ENCODE results near the gene BTN1A1. TPM values are rescaled to one million over a fixed set of nuclear protein-coding genes. Genes with fewer than 3 reads are reported as not detected.

BTN1A1 gene
- total RNA-seq, 1 donor from 2014 or later = not detected

DNA sequence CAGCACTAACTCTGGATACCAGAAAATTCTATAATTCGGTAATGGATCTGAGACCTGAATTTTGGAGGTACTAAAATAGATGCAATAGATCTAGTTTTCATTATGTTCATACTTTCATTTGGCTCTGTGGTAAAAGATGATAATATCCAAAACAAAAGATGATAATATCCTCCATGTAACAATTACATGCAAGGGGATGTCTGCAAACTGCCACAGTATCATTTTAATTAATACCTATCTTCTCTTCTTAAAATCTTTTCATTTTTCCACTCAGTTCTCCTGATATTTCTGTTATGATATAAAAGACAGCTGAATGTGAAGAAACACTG lies 26.7 kb upstream of the BTN1A1 start:
- Mint-ChIP-seq H3K27me3 (ENCODE audit: low read depth) (no peaks in the 10 kb centered on the region), H3K4me3 (peak overlapping the region; percentile 86), H3K36me3 (ENCODE audit: low read depth) (peaks cover 20% of the 10 kb centered on the region), H3K9me3 (no peaks in the 10 kb centered on the region), H3K27ac (ENCODE audit: unreplicated experiment) (peak overlapping the region; percentile 93), H3K4me1 (peaks cover 33% of the 10 kb centered on the region)
- TF ChIP-seq, protein P1, sequence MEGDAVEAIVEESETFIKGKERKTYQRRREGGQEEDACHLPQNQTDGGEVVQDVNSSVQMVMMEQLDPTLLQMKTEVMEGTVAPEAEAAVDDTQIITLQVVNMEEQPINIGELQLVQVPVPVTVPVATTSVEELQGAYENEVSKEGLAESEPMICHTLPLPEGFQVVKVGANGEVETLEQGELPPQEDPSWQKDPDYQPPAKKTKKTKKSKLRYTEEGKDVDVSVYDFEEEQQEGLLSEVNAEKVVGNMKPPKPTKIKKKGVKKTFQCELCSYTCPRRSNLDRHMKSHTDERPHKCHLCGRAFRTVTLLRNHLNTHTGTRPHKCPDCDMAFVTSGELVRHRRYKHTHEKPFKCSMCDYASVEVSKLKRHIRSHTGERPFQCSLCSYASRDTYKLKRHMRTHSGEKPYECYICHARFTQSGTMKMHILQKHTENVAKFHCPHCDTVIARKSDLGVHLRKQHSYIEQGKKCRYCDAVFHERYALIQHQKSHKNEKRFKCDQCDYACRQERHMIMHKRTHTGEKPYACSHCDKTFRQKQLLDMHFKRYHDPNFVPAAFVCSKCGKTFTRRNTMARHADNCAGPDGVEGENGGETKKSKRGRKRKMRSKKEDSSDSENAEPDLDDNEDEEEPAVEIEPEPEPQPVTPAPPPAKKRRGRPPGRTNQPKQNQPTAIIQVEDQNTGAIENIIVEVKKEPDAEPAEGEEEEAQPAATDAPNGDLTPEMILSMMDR (conservative IDR thresholded peaks at IDR 0.05) = no peak
- no peak for DNase-seq (ENCODE audit: low read depth, low spot score)

DNA sequence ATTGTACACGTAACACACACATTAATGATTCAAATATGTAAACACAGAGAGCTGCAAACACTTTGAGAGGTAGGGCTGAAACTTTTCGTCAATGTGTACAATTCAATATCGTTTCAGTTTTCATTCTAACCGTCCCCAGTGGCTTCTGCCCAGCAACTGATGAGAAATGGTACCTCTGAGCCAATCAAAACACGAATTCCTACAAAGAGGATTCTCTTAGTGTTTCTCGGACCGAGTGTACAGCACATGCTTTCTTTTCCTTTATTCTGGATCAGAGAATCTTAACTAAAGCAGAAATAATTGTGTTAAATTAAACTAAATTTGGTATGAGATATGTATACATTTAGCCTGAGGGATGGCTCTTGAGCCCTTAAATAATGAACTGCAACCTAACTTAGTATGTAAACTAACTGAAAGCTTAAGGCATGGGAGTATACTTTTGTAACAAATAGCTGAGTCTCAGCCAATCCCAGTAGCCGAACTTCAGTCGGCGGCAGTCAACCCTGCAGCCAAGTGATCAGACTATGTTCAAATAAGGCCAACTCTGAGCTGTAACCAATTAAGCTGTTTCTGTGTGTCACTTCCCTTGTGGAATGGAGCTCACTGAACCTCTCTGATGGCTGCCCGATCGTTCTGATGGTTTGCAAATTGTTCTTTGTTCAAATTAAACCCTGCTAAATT lies 26.2 kb upstream of the BTN1A1 start:
- H3K27ac Mint-ChIP-seq (ENCODE audit: unreplicated experiment) = peak overlapping the region; percentile 99

DNA sequence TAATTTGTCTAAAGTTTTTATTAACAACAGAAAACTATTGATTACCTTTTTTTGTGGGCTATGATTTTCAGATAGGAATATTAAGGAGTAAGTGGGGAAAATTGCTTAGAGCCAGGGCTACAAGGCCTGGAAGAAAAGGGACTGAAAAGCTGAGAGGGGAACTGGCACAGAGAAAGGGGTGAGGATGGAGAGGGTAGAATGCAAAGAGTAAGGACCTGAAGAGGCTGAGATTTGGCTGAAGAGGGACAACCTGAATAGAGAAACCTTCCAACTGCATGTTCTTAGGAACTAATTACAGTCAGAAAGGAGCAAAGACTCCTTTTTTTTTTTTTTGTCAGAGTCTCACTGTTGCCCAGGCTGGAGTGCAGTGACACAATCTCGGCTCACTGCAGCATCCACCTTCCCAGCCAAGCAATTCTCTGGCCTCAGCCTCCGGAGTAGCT lies 25.6 kb upstream of the BTN1A1 start:
- Mint-ChIP-seq H3K27ac (ENCODE audit: unreplicated experiment) (peak overlapping the region; percentile 99), H3K27me3 (ENCODE audit: low read depth) (no peaks in the 10 kb centered on the region), H3K9me3 (peaks cover 2% of the 10 kb centered on the region), H3K4me3 (peak overlapping the region; percentile 86), H3K36me3 (ENCODE audit: low read depth) (peaks cover 13% of the 10 kb centered on the region), H3K4me1 (peaks cover 33% of the 10 kb centered on the region)
- TF ChIP-seq, protein P1 (conservative IDR thresholded peaks at IDR 0.05) = no peak
- no peak for DNase-seq (ENCODE audit: low read depth, low spot score)

More for the DNA sequence above, 26.2 kb upstream of the BTN1A1 start:
- Mint-ChIP-seq H3K9me3 (no peaks in the 10 kb centered on the region), H3K4me3 (peak overlapping the region; percentile 86), H3K27me3 (ENCODE audit: low read depth) (no peaks in the 10 kb centered on the region), H3K36me3 (ENCODE audit: low read depth) (peaks cover 15% of the 10 kb centered on the region), H3K4me1 (peaks cover 33% of the 10 kb centered on the region)
- DNase-seq (ENCODE audit: low read depth, low spot score) = peak; percentile 48
- TF ChIP-seq, protein P1 (conservative IDR thresholded peaks at IDR 0.05) = no peak

DNA sequence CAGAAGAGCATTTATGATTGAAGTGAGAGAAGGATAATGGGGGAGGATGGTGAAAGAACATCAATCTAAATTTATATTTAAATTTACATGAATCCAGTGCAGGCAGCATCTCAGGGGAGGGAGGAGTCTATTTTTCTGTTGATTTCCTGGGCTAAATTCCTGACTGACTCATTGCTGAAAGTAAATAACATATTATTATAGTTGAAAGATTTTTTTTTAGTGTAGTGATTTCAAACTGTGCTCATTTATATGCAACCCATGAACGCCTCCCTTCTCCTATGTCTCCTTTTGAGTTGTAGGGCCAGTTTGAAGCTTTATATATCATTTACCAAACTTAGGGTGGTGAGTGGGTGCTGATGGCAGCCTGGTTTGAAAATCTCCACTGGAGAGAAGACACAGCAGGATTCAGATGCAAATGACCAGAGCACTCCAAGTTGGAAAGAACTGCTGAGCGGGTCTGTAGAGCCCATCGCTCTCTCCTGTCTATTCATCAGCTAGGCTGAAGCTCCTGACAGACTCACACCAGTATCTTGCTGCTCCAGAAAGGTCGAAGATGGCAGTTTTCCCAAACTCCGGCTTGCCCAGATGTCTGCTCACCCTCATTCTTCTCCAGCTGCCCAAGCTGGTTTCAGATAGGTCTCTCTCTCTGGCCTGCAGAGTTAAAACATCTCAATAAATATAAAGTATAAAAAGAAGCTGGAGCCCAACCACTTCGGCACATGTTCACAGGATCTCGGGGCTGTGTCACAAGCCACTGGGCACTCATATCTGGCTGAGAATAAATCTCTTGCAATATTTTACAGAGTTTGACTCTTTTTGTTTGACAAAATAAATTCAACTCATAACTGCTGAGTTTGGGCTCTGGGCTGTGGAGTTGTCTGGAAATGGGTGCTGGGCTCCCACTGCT lies 24.0 kb upstream of the BTN1A1 start:
- peaks cover 33% of the 10 kb centered on the region for H3K4me1 Mint-ChIP-seq
- no peak for DNase-seq (ENCODE audit: low read depth, low spot score)
- no peaks in the 10 kb centered on the region for H3K27me3 Mint-ChIP-seq (ENCODE audit: low read depth)
- peaks cover 13% of the 10 kb centered on the region for H3K36me3 Mint-ChIP-seq (ENCODE audit: low read depth)
- H3K27ac Mint-ChIP-seq (ENCODE audit: unreplicated experiment) = no peak overlapping the region
- no peak overlapping the region for H3K4me3 Mint-ChIP-seq
- H3K9me3 Mint-ChIP-seq = peaks cover 2% of the 10 kb centered on the region
- TF ChIP-seq, protein P1 (conservative IDR thresholded peaks at IDR 0.05) = no peak

DNA sequence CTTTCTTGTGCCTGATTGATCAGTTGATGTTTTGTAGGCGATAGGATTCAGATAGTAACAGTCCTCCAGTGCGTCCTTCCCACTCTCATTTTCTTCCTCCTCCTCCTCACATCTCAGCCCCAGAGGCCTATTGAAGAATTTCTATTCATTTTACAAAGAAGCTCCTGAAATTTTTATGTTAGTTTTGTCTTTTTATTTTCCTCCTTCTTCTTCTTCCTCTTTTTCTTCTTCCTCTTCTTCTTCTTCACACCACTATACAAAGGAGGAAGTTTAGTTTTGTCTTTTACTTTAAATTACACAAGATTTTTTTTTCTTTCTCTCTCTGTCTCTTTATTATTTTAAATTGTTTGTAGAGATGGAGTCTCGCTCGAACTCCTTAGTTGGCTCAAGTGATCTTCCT lies 23.2 kb upstream of the BTN1A1 start:
- H3K4me1 Mint-ChIP-seq = peaks cover 33% of the 10 kb centered on the region
- H3K27ac Mint-ChIP-seq (ENCODE audit: unreplicated experiment) = no peak overlapping the region
- DNase-seq (ENCODE audit: low read depth, low spot score) = no peak
- H3K36me3 Mint-ChIP-seq (ENCODE audit: low read depth) = peaks cover 5% of the 10 kb centered on the region
- H3K4me3 Mint-ChIP-seq = peak overlapping the region; percentile 4
- TF ChIP-seq, protein P1 (conservative IDR thresholded peaks at IDR 0.05) = no peak
- no peaks in the 10 kb centered on the region for H3K27me3 Mint-ChIP-seq (ENCODE audit: low read depth)
- peaks cover 2% of the 10 kb centered on the region for H3K9me3 Mint-ChIP-seq

Data from neural crest cell (in vitro differentiated cells).